ACHN (cell line): ENCODE measurements around the gene GOLGA6L24.
"Not testable (repeated sequence)": the region's sequence is repeated elsewhere in the genome, so short reads cannot be mapped to it uniquely, and the experiment has no call there.

Source experiments
- DNase-seq: peaks from one replicate; pipeline ENCODE4 v3.0.0-alpha.2; 2015
- in situ Hi-C: cut with HindIII; loops from 2 replicates; pipeline ENCODE4 v1.10.0; 2017; ENCODE audit warnings: low sequenced_read_pairs, low pct_ligation_motif_present, low pct_unique_long_range_greater_than_20kb

GOLGA6L24 gene

GRCh38 chr15:28357984-28358383 is at the start of gene GOLGA6L24:
TSS of gene GOLGA6L24 (minus strand) at chr15:28358084. CDS start at chr15:28358023, 61 bp downstream.
- DNase-seq, in situ Hi-C loops: not testable (repeated sequence)

- DNase-seq, in situ Hi-C loops: not testable (repeated sequence)
These were observed 45.0 kb upstream of the GOLGA6L24 start for GRCh38 chr15:28402774-28403435.

- DNase-seq, in situ Hi-C loops: not testable (repeated sequence)
These were observed 38.1 kb upstream of the GOLGA6L24 start for GRCh38 chr15:28396022-28396421.

- in situ Hi-C loops, DNase-seq: not testable (repeated sequence)
These were observed 22.2 kb upstream of the GOLGA6L24 start for GRCh38 chr15:28380053-28380452.

- DNase-seq, in situ Hi-C loops: not testable (repeated sequence)
These were observed 20.5 kb upstream of the GOLGA6L24 start, which contains the start of gene GOLGA8F for GRCh38 chr15:28378364-28378763. TSS of gene GOLGA8F (plus strand) at chr15:28378664. CDS start at chr15:28378762, 98 bp downstream.

- not testable (repeated sequence) for DNase-seq
These were observed 7.6 kb upstream of the GOLGA6L24 start for GRCh38 chr15:28365502-28365901.

GRCh38 chr15:28322129-28322588 is 35.7 kb downstream of the GOLGA6L24 start, which contains the start of gene HERC2:
TSS of gene HERC2 (minus strand) at chr15:28322179. CDS start at chr15:28321433, 746 bp downstream.
- in situ Hi-C loops, DNase-seq: not testable (repeated sequence)

More at GRCh38 chr15:28365502-28365901, 7.6 kb upstream of the GOLGA6L24 start:
- in situ Hi-C loops, result not testable (repeated sequence)

GRCh38 chr15:28321358-28322078 is 36.4 kb downstream of the GOLGA6L24 start:
- DNase-seq, in situ Hi-C loops: not testable (repeated sequence)

GRCh38 chr15:28319725-28320124 is 38.2 kb downstream of the GOLGA6L24 start:
- DNase-seq, in situ Hi-C loops: not testable (repeated sequence)

- in situ Hi-C loops, DNase-seq: not testable (repeated sequence)
These were observed 39.1 kb downstream of the GOLGA6L24 start for GRCh38 chr15:28318828-28319227.

GRCh38 chr15:28318122-28318521 is 39.8 kb downstream of the GOLGA6L24 start:
- in situ Hi-C loops, DNase-seq: not testable (repeated sequence)

GRCh38 chr15:28316958-28317357 is 40.9 kb downstream of the GOLGA6L24 start:
- in situ Hi-C loops, DNase-seq: not testable (repeated sequence)

GRCh38 chr15:28310454-28310853 is 47.4 kb downstream of the GOLGA6L24 start:
- DNase-seq, in situ Hi-C loops: not testable (repeated sequence)

- DNase-seq, in situ Hi-C loops: not testable (repeated sequence)
These were observed 49.2 kb downstream of the GOLGA6L24 start for GRCh38 chr15:28308718-28309117.
